WI38 (cell line): ENCODE measurements around the gene MCCC1.

Experiments
- H3K4me3 ChIP-seq: 2 replicates; pipeline ENCODE4 v1.5.1; 2011; ENCODE audit warnings: low read depth, mild to moderate bottlenecking, control low read depth, low read length
- CTCF ChIP-seq: IDR thresholded peaks from 2 replicates; pipeline ENCODE4 v1.5.1; 2012; ENCODE audit warnings: low read depth, mild to moderate bottlenecking, control low read depth, low read length

MCCC1 gene

GRCh38 chr3:182971637-182972036, 127.7 kb downstream of the MCCC1 start:
- TF ChIP-seq CTCF, result no peak

GRCh38 chr3:182970811-182971418, 128.4 kb downstream of the MCCC1 start:
- TF ChIP-seq CTCF, result no peak
- H3K4me3 ChIP-seq, result no peak overlapping the region

More at GRCh38 chr3:182971637-182972036, 127.7 kb downstream of the MCCC1 start:
- H3K4me3 ChIP-seq, result no peak overlapping the region

GRCh38 chr3:182969853-182970252, 129.4 kb downstream of the MCCC1 start:
- TF ChIP-seq CTCF, result no peak
- no peak overlapping the region for H3K4me3 ChIP-seq

GRCh38 chr3:182969277-182969676, 130.0 kb downstream of the MCCC1 start:
- no peak for TF ChIP-seq CTCF
- H3K4me3 ChIP-seq, result no peak overlapping the region

- H3K4me3 ChIP-seq, result no peak overlapping the region
- TF ChIP-seq CTCF, result no peak
Measured at GRCh38 chr3:182967218-182968204, 131.8 kb downstream of the MCCC1 start.

- TF ChIP-seq CTCF, result no peak
- H3K4me3 ChIP-seq, result no peak overlapping the region
Measured at GRCh38 chr3:182965861-182966366, 133.4 kb downstream of the MCCC1 start.
